Measurements from ENCODE around the gene HPS3.

GRCh38 chr3:149153402-149153801 lies 24.0 kb downstream of the HPS3 start:
- TF ChIP-seq CTCF (IDR thresholded peaks at IDR 0.05) (no peak), KDM1A (IDR thresholded peaks at IDR 0.05; ENCODE audit: low read depth) (no peak), RAD21 (conservative IDR thresholded peaks at IDR 0.05 in 1 of 2, IDR thresholded peaks at IDR 0.05 in 1 of 2) (no peak), CEBPB (IDR thresholded peaks at IDR 0.05) (no peak), POLR2A (IDR thresholded peaks at IDR 0.05; ENCODE audit: low read length) (no peak), MAX (IDR thresholded peaks at IDR 0.05) (no peak), REST (IDR thresholded peaks at IDR 0.05) (no peak), CHD2 (IDR thresholded peaks at IDR 0.05; ENCODE audit: low read length, partially characterized antibody) (no peak), EHF (CRISPR knock-in tag; IDR thresholded peaks at IDR 0.05) (no peak), RCOR1 (IDR thresholded peaks at IDR 0.05; ENCODE audit: low read depth, low read length) (no peak), ZNF302 (CRISPR knock-in tag; IDR thresholded peaks at IDR 0.05) (no peak), USF2 (IDR thresholded peaks at IDR 0.05) (no peak), MAFK (IDR thresholded peaks at IDR 0.05; ENCODE audit: partially characterized antibody) (no peak)
